GM19035 (cell line): ENCODE results near the gene CRYAB.

Experiments
- ATAC-seq: cut with Tn5 transposase; IDR thresholded peaks from one replicate; pipeline ENCODE4 v1.9.1; 2021; ENCODE audit not compliant: unreplicated experiment

The CRYAB gene, protein sequence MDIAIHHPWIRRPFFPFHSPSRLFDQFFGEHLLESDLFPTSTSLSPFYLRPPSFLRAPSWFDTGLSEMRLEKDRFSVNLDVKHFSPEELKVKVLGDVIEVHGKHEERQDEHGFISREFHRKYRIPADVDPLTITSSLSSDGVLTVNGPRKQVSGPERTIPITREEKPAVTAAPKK

DNA sequence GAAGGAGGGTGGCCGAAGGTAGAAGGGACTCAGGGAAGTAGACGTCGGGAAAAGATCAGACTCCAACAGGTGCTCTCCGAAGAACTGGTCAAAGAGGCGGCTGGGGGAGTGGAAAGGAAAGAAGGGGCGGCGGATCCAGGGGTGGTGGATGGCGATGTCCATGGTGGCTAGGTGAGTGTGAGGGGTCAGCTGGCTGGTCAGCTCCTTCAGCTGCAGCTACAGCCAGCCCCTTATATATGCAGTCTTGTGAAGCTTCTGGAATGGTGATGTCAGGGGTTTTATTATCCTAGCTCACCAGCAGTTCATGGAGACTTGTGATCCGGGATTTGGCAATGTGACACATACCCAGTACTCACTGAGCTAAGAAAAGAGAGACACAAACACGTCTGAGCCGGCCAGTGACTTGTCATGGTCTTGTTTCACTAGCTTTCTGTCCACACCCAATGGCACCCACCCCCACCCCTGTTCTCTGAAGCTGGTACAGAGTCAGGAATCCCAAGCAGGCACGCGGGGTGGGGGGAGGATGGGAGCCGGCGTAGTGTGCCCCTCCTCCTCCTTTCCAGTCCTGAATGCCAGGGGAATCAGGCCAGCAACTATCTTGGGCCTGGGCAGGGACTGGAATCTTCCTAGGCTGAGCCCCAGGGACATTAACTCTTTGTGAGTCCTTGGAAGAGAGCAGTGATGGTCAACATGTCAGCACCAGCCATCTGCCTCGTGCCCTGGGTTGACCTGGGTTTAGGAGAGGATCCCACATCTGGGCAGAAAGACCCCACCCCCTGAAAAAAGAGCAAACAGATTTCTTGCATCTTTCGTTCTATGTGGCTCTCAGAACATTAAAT, at the start of gene CRYAB:
Gene CRYAB (minus strand): TSS at position 208 of the 839 bp plus-strand sequence. CDS start 46 bp downstream, at position 162.
- no peak for ATAC-seq

DNA sequence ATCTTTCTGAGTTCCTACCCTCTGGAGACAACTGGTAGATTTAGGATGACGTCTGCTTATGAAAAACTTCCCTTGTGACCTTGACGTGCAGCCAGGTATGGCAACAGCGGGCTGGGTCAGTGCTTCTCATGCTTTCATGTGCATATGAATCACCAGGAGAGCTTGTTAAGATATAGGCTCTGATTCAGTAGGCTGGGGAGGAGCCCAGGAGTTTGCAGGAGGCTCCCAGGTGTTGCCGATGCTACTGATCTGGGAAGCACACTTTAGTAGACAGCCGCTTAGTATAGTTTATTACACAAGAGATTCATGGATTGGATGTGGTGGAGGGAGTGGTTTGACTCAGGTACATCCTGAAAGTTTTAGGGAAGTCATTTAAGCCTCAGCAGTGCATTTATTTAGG, 49.3 kb upstream of the CRYAB start:
- no peak for ATAC-seq

DNA sequence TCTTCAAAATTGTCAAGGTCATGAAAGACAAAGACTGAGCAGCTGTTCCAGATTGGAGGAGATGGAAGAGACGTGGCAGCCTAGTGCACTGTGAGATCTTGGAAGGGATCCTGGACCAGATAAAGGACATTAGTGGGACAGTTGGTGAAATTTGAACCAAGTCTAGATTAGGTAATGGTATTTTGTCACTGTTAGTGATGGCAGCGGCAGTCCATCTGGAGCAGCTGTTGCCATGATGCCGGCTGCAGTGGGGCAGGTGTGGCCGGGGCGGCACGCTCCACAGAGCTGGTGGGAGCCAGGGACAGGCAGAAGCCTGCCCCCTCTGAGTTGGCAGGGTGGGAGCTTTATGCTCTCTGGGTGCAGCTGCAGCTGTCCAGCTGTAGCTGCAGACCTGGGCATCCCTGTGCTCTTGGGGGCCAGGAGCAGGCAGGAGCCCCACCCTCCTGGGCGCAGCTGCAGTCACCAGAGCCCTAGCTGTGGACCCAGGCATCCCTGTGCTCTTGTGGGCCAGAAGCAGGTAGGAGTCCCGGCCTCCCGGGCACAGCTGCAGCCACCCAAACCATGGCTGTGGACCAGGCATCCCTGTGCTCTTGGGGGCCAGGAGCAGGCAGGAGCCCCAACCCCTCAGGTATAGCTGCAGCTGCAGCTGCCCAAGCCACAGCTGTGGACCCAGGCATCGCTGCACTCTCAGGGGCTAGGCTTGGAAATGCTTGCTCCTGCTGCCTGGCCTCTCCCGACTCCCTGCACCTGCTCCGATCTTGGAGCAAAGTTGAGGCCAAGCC, 46.3 kb upstream of the CRYAB start:
- no peak for ATAC-seq

DNA sequence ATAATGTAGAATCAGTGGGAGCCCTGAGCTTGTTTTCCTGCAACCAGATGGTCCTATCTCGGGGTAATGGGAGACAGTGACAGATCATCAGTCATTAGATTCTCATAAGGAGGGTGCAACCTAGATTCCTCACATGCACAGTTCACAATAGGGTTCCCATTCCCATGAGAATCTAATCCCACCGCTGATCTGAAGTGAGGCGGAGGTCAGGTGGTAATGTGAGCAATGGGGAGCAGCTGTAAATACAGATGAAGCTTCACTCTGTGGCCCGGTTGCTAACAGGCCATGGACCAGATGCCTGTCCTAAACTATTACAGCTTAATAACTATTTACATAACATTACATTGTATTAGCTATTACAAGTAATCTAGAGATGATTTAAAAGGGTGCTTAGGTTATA, 42.6 kb upstream of the CRYAB start:
- no peak for ATAC-seq

DNA sequence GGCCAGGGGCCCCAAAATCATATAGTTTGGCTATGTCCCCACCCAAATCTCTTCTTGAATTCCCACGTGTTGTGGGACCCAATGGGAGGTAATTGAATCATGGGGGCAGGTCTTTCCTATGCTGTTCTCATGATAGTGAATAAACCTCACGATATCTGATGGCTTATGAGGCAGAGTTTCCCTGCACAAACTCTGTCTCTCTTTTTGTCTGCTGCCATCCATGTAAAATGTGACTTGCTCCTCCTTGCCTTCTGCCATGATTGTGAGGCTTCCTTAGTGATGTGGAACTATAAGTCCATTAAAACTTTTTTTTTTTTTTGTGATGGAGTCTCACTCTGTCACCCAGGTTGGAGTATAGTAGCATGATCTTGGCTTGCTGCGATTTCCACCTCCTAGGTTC, 40.0 kb upstream of the CRYAB start:
- no peak for ATAC-seq

DNA sequence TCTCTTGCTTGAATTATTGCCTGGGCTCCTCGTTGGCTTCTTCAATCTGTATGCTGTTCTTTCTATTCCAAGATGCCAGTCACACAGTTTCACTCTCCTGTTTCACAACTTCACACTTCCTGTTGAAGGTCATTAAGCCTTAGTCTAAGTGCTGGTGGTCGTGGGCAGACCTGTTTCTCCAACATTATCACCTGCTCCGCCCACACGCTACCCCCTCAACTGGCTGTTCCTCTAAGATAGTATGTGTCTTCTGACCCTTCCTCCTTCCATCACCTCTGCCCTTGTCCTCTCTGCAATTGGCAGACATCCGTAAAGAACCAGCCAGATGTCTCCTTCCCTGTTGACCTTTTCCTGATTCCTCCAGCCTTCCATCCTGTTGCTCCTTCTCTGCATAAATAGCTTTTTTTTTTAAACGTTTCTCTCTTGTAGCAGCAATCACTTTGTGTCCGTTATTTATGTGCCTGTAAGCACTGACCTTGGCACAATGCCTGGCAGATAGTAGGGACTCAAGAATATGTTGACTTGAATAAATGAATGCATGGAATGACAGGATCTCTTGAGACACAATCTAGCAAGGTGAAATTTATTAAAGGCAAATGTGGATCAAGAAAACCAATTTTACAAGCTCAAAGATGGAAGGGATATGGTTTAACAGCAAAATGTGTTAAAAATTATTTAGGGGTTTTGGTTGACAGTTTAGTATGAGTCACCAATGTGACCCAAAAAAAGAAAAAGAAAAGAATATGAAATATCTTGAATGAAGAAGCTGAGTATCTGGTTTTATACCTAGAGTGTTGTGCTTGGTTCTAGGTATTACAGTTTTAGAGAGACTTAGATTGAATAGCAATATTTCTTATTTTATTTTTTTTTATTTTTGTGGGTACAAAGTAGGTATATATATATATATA, 38.2 kb upstream of the CRYAB start:
- no peak for ATAC-seq

DNA sequence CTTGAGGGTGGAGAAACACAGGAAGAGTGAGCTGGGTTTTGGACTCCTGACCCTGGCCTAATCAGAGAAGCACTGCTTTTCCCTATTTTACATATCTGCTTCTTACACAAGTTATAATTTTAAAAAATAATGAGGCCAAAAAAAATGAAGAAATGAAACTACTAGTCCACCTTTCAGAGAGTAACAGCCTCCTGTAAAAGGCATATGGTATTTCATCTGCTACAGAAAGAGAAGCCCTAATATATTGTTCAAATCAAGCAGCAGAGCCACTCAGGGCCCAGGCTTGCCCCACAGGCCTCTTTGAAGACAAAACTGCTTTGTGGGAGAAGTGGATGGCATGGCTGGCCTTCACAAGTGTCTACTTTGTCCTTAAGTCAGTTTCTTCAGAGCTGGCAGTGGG, 35.6 kb upstream of the CRYAB start:
- no peak for ATAC-seq

DNA sequence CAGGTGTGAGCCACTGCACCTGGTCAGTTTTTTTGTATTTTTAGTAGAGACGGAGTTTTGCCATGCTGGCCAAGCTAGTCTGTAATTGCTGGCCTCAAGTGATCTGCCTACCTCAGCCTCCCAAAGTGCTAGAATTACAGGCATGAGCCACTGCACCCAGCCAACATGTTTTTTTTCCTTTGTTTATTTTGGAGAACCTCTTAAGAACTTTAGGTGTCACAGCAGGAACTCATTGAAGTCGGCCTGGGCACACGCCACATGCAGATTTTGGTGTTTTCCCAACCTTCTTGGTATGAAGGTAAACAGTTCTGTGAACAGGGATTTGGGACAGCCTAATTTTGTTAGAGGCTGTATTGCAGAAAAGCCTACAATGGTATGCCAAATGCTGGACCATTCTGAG, 34.9 kb upstream of the CRYAB start:
- ATAC-seq, result no peak

DNA sequence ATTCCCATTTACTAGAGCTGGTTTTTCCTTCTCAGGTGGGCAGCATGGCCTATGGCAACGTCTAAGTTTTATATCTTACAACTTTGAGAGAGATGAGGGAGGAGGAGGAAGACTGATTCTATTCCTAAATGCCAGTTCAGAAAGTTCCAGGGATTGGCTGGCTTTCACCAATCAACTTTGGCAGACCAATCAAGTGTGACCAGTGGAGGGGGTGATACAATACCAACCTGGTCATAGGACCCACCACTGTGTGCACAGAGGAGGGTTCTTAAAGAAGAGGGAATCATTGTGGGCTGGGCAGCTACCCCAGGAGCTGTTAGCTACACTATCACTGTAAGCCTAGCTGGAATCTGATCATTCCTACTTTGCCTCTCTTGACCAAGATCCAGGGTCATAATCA, 33.6 kb upstream of the CRYAB start:
- no peak for ATAC-seq

DNA sequence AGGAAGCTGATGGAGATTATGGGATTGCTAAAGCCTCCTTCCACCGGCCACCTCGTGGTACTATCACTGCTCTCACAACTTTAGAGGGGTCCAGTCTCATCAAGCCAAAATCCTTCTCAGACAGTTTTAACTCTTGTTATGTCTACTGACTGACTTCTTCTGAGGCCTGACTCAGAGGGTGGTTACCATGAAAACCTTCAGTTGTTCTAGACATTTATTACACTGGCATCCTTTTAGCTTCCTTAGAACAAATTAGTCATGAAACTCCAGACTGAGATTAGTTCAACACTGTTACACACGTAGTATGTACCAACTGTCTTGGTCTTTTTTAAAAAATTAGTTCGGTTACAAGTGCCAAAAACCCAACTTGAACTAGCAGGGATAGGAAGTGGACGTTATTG, 33.1 kb upstream of the CRYAB start:
- ATAC-seq, result no peak

DNA sequence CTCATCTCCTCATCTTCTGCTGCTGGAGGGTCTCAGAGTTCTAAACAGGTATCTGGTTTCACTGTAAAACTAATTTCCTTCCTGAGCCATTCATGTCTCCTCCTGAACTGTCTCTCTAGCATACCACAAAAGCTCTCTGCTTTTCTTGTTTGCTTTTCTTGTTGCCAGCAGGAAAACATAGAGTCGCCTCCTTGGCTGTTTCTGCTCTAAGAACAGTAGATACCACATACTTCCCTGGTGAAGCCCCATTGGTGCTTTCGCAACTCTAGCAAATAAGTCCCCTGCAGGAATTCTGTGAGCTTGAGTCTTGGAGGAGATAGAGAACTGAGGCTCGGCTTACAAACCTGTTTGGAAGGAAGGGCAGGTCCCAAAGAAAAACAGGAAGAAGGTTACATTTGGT, 32.6 kb upstream of the CRYAB start:
- ATAC-seq, result no peak

DNA sequence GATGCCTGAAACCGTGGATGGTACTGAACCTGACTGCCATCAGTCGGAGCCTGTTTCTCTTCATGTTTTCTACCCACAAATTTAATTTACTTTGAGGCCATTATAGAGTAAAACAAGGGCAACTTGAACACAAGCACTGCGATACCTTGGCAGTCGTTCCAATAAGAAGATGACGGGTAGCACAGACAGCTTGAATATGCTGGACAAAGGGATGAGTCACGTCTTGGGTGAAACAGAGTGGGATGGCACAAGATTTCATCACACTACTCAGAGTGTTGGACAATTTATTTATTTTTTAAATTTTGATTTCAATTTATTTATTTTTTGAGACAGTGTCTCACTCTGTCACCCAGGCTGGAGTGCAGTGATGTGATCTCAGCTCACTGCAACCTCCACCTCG, 31.3 kb upstream of the CRYAB start:
- no peak for ATAC-seq

DNA sequence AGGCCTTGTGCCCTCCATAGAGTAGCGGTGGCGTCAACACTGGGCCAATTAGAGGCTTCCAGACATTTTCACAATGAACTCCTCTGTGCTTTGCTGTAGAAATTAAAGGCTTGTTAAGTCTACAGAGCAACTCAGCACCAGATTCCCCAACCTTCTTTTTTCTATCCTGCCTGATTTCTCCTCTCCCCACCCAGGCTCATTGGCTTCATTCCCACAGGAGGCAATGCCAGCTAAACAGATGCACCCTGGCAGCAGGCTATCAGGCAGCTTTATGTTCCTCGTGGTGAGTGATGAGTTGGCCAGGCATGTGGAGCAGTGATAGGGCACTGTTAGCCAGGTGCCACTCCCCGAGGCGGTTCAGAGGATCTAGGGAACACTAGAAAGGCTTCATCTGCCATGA, 30.4 kb upstream of the CRYAB start:
- ATAC-seq, result no peak

DNA sequence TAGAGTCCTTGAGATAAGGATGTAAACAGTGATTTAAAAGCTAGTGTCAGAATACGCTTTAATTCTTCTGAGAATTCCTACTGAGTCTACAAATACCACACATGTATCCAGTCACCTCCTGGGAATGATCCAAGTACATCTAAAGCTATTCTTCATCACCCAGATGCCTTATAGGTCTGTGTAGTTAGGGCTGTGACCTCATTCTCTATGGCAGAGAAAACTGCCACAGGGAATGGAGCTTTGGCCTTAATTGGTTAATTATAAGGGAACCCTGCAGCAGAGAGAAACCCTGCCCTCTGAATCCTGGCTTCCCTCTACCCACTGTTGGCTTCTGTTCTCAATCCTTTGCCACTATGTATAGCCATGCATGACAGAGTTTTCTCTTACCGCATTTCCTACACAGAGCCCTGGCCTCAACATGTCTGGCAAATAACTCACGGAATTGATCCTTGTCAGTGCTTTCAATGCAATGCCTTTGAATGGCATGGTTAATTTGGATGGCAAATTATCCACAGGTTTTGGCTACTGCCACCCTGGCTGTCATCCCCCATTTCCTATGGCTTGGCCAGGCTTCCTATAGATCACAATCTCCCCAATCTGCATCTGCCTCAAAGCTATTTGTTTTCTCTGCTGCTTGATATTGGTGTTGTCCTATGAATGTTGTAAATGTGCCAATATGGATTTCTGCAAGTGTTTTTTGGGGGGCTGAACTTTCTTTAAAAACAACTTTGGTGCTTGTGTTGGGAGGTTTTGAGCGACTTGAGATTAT, 28.4 kb upstream of the CRYAB start:
- ATAC-seq, result no peak

DNA sequence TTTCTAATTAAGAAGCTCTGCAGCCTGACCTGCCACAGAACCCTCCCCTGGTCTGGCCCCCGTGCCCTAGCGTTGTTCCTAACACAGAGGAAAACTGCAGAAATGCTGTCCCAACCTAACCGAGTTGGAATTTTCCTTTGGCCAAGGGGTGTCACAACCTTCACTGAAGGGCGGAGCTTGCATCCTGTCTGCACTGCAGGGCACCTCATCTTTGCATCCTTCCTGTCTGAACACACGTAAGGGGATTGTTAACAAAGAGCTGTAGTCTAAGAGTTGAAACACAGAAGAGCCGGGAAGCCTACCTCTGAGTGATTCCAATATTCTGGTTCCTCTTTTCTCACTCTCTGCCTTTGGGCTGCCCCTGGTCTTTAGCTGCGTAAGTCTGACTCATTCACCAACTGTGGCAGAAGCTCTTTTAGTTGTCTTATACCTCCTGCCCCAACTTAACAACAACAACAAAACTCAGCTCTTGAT, 27.2 kb upstream of the CRYAB start:
- peak; percentile 79 for ATAC-seq

DNA sequence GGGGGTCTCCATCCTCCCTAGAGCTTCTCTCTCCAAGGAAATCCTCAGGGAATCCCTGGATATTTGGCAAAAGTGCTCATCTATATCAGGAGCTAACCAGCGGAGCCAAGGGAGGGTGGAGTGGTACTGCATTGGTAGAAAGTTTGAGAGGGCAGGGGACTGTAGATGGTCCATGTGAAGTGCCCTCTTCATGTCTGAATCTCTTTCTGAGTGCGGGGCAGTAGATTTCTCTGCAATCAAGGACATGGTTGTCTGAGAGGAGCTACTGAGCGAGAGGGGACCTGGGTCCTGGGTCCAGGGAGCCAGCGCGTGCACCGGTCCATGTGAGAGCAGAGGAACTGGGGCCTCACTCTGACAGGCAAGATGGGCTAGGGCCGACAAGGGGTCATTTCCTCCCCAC, 26.3 kb upstream of the CRYAB start:
- ATAC-seq, result no peak

DNA sequence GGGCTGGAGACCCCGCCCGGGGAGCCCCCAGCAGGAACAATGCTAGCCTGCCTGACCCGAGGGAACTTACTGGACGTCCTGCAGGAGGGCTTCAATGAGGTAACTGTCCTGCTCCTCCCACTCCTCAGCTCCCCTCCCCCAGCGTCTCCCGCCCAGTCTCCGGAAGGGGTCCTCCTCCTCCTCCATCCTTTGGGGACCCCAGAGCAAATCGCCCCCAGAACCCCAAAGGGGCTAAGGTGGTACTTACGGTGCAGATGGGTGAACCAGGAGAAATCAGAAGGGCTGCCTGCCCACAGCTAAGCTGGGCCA, 25.8 kb upstream of the CRYAB start:
- no peak for ATAC-seq

DNA sequence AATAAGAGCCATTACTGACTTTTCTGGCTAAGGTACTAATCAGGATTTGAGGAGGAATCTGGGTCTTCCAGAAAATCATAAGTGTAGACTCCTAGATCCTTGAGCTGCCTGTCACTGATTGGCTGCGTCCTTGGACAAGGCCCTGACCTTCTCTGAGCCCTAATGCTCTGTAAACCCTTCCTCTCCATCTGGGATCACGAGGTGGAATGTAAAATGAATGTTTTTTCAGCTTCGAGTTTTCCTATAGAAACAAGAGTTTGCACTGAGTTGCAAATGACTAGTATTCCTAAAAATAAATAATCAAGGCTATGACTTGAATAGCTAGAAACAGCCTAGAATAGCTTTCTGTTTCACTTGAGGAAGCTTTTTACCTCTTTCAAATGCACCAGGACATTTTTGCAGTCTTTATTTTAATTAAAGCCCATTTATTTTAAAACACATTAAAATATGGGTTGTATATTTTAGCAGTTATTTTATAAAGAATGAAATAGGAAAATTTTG, 24.5 kb upstream of the CRYAB start:
- ATAC-seq, result no peak

DNA sequence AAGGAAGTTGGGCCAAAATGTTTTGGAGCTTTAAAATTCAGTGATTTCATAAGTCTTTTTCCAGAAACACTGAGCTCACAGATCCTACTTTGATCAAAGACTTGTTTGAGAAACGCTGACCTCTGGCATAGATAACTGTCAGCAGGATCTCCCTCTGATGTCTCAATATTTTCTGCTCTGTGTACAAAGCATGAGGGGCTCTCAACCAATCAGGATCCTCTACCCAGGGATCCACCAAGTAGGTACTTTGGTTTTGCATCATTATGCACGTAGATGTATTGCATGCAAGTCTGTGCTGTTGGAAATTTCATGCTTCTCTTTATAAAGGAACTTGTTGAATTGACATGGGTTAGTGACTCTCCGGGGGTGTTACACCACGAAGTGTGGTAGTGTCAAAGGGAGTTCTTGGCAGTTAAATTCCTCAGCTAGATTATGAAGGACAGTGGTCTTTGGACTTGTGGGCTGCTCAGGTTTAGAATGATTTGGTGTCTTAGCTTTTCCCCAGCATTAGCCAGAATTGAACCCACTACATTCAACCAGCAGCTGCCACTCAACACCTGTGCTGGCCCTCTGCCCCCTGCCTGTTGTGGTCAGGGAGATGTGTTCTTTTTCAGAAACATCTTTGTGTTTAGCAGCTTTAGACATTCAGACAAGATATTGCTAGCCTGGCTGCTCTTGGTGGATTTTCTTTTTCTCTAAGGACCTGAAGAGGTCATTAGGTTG, 23.9 kb upstream of the CRYAB start:
- no peak for ATAC-seq
